NK-92 (cell line): ENCODE results near the gene OR2A5.
"Not testable (repeated sequence)": the region's sequence is repeated elsewhere in the genome, so short reads cannot be mapped to it uniquely, and the experiment has no call there.

ENCODE experiments used
- DNase-seq: peaks from one replicate; lab custom pipeline; 2025; ENCODE audit not compliant: unreplicated experiment; lab: John Stamatoyannopoulos, UW

Gene OR2A5

GRCh38 chr7:144032985-144033709, 15.6 kb upstream of the OR2A5 start:
- no peak for DNase-seq

DNA sequence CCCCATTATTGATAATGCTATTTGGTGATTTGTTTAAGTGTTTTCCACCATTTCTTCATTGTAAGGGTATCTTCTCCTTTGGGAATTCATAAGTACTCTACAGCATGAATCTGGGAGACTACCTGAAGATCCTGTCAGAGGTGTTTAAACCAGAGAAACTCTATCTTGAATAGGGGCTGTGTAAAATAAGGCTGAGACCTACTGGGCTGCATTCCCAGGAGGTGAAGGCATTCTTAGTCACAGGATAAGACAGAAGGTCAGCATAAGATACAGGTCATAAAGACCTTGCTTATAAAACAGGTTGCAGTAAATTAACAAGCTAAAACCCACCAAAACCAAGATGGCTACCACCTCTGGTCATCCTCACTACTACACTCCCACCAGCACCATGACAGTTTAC, 13.4 kb upstream of the OR2A5 start:
- no peak for DNase-seq

DNA sequence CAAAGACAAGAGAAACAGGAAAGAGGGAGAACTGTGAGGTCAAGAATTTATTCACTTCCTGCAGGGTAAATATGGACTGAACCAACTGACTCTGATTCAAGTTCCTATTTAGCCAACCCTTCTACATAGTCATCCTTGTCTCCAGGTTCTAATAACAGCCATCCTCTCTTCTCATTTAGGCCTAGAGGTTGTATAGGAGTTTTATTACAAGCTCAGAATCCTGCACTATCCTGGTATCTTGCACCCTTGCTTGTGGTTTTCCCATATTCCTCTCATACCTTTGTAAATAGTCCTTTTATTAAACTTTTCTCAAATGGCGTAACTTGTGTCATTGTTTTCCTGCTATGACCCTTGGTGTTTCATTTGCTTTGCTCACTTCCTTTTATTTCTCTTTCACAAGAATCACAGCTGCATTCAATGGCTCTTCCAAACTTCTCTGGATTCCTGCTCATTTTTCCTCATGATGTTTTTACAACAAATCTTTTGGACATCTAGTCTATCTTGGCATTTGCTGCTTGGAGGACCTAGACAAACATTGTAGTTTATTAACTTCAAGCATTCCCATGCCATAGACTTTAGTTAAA, 12.4 kb upstream of the OR2A5 start:
- no peak for DNase-seq

DNA sequence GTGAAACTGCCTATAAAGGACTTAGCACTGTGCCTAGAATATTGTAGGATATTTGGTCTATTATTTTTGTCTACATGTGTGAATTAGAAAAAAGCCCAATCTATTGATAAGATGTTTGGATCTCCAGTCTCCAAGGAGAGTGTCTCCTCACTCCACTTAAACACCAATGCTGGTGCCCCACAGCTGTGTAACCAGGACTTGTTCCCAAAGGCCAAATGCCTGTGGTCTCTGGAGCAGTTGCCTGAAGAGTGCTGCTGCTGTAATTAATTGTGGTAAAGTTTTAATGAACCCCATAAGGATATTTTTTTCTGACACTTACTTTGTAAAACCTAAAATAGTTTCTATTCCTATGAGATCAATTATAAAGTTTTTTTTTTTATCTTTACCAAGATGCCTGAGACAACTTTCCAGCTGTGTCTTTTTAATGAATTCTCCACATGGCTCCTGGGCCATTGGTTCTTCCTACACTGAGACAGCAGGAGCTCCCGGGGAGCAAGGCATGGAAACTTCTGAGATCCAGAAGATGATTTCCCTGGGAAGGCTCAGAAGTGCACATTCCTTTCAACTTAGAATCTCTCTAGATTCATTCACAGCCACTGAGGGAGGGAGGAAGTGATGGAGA, 11.2 kb upstream of the OR2A5 start:
- DNase-seq = no peak

DNA sequence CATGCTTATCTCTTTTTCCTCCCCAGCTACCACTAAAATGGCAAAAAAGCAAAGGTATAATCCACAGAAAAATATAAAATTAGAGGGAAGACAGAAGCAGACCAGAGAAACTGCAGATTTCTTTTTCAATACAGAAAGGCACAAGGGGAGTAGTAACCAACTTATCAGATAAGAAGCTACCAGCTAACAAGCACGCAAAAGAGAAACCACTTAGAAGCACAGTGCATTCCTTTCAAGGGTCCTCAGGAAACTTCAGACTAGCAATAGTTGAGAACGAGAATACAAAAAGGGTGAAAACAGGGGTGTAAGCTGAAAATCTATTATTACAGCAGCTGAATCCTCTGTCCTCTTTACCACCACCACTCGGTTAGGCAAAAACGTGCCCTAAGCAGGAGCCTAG, 9.9 kb upstream of the OR2A5 start:
- no peak for DNase-seq

- no peak for DNase-seq
Observed at GRCh38 chr7:144049491-144049890, 743 bp downstream of the OR2A5 start.

- DNase-seq = no peak
Observed at GRCh38 chr7:144050093-144050492, 1.3 kb downstream of the OR2A5 start.

DNA sequence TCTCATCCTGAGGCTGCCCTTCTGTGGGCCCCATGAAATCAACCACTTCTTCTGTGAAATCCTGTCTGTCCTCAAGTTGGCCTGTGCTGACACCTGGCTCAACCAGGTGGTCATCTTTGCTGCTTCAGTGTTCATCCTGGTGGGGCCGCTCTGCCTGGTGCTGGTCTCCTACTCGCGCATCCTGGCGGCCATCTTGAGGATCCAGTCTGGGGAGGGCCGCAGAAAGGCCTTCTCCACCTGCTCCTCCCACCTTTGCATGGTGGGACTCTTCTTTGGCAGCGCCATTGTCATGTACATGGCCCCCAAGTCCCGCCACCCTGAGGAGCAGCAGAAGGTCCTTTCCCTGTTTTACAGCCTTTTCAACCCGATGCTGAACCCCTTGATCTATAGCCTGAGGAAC, 2.1 kb downstream of the OR2A5 start:
- not testable (repeated sequence) for DNase-seq

DNA sequence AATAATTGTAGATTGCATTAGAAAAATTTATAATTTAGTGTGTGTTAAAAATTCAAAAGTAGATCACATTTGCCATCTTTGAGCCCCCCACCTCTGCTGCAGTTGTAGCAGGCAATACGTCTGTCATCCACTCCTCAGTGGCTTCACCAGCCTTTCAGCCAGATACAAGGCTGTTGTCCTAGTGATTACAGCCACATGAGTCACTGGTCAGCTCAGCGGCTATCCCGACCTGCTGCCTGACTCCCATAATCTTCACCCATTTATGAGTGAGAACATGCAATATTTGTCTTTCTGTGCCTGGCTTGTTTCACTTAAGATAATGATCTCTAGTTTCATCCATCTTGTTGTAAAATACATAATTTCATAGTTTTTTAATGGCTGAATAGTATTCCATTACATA, 9.2 kb downstream of the OR2A5 start:
- DNase-seq = no peak

DNA sequence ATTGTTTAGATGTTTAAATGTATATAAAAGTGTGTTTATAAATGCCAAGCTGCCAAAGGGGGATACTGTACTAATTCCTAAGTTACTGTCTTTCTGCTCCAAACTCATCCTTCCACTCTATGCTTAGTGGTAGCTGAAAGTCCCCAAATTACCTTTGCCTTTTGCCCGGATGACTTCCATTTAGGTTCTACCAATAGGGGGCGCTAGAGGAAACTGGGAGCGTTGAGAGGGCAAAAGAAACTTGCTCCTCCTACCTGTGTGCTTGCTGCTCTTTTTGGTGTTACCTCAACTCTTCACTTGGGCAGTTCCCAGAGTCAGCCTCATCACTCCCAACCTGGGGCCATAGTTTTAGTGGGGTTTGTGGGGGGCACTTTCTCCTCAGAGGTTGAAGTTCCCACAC, 15.0 kb downstream of the OR2A5 start:
- no peak for DNase-seq

- DNase-seq = no peak
Observed at GRCh38 chr7:144069511-144069910, 20.8 kb downstream of the OR2A5 start, which contains the start of gene OR2A25. Gene OR2A25, plus strand, starts transcription at chr7:144069811. Its CDS starts 4,409 bp downstream, at chr7:144074220.

DNA sequence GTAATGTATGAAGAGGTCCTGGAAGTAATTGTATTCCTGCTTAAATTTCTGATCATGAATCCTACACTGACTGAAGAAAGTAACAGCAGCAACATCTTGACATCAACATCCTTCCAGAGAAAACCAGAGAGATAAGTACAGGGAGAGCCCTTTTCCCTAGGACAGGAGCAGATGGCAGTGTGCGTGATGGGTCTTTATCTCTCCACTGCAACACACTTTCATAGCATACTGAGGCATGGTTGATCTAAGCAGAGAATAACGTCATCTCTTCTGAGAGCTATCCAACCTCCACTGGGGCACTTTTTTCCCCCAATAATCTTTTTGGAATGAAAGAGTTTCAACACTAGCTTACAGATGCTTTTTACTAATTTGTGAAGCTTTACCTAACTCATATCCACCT, 21.2 kb downstream of the OR2A5 start:
- DNase-seq = no peak

- no peak for DNase-seq
Observed at GRCh38 chr7:144074374-144074773, 25.6 kb downstream of the OR2A5 start.

GRCh38 chr7:144085978-144086377, 37.2 kb downstream of the OR2A5 start, which contains the start of gene OR2A12:
Gene OR2A12, plus strand, starts transcription at chr7:144086278. Its CDS starts 8,830 bp downstream, at chr7:144095108.
- DNase-seq = no peak

- DNase-seq = no peak
Observed at GRCh38 chr7:144086730-144087129, 38.0 kb downstream of the OR2A5 start.

GRCh38 chr7:144087230-144087629, 38.5 kb downstream of the OR2A5 start:
- DNase-seq = no peak

DNA sequence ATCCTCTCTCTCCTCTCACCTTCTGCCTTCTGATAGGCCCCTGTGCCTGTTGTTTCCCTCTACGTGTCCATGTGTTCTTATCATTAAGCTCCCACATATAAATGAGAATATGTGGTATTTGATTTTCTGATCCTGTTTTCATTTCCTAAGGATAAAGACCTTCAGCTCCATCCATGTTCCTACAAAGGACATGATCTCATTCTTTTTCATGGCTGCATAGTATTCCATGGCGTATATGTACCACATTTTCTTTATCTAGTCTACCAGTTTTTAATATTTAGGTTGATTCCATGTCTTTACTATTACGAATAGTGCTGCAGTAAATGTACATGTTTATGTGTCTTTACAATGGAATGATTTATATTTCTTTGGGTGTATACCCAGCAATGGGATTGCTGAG, 41.9 kb downstream of the OR2A5 start:
- DNase-seq = no peak

- no peak for DNase-seq
Observed at GRCh38 chr7:144098776-144099175, 50.0 kb downstream of the OR2A5 start.

DNA sequence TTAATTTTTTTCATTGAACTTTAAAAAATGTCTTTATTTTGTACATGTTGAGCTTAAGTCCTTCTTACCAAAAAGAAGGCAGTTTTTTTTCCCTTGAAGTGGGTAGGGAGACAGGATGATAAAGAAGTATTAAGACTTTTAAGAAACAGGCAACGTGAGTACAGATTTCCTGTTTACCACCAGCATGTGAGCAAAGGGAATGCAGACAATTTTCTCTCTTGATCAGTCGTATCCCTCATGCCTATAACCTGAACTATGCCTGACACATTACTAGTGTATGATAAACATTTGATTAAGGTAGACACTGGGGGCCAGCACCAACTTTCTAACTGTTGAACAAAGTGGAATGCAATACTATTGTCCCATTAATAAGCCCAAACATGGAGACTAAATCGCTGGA, 51.9 kb downstream of the OR2A5 start:
- DNase-seq = no peak

DNA sequence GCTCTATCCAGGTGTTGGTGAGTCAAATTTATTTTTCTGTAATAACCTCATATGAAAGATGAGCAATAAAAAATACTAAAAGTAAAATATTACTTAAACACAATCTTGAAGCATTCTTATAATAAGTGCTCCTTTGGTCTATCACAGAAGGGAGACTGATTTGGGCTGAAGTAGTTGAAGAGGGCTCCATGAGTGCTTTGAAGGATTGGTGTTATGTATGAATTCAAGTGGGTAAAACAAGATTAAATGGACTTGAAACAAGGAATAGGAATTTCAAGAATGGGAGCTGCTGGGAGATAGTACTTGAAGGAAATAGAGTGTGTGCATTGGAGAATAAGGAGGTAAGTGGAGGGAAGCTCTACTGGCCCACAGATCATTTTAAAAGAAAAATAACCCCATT, 53.3 kb downstream of the OR2A5 start:
- DNase-seq = no peak

DNA sequence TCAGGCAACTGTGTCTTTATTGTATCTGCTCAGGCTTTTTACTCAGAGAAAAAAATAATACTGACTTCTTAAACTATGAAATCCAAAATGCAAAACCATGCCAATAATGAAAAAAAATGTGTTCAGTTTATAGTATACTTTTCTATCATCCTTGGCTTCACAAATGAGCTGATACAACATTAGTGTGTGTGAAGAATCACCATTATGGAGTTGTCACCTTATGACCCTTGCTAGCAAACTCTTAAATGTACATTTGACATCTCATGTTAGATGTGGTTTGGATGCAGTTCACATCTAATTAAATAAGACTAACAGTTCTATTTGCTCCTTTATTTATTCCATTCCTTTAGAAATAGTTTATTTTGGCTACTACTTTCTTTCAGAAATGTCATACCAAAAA, 56.5 kb downstream of the OR2A5 start:
- no peak for DNase-seq
